GM19324 (cell line): ENCODE data around the gene CLK2.
"Not testable (repeated sequence)": the region's sequence is repeated elsewhere in the genome, so short reads cannot be mapped to it uniquely, and the experiment has no call there.

Source experiments
- ATAC-seq: cut with Tn5 transposase; IDR thresholded peaks from one replicate; pipeline ENCODE4 v1.9.1; 2021; ENCODE audit warnings: mild to moderate bottlenecking, moderate library complexity; ENCODE audit not compliant: unreplicated experiment, low FRiP score

The CLK2 gene

DNA sequence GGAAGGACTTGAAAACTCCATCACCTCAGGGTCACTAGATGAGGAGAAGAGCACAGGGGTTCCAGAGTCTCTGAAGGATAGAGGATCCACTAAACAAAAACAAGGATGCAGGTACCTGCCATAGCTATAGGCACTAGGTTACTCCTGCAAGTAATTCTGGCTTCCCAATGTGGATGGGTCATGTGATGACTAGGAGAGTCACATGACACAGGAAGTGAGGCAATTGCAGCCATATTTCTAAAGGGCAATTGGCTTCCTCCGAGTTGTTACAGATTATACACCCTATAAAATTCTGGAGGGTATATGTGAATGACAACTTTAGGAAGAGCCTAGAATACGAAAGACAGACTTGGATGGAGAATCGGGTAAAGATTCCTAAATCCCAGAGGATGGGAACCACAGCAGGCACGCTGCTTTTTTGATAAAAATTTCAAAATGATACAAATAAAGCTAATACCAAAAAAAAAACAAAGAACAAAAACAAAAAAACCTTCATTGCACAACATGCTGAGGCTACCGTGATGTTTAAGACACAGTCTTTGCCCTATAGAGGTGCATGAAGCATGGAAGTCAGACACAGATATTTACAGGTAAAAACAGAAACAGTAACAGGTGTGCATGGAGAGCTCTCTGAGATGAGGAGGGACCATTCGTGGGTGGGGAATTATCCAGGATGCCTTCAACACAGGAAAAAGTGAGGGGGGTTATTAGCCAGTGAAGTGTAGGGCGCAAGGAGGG lies 54.3 kb downstream of the CLK2 start:
- ATAC-seq: no peak

DNA sequence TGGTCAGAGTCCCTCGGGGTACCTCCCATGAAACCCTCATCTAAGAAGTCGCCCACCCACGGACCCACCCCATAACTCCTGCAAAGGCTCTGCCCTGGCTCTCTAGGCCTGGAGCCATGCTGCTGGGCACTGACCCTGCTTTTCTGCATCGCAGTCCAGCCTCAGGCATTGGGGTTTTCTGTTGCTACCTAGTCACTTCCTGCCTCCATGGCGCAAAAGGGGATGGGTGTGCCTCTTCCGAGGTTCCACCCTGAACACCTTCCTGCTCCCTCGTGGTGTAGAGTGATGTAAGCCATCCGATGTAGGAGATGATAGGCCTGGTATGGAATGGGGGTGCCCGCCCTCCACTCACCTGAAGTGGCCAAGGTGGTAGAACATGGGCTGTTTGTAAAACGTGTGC lies 58.6 kb downstream of the CLK2 start:
- not testable (repeated sequence) for ATAC-seq
